ENCODE results near the gene VTN.

VTN gene, protein sequence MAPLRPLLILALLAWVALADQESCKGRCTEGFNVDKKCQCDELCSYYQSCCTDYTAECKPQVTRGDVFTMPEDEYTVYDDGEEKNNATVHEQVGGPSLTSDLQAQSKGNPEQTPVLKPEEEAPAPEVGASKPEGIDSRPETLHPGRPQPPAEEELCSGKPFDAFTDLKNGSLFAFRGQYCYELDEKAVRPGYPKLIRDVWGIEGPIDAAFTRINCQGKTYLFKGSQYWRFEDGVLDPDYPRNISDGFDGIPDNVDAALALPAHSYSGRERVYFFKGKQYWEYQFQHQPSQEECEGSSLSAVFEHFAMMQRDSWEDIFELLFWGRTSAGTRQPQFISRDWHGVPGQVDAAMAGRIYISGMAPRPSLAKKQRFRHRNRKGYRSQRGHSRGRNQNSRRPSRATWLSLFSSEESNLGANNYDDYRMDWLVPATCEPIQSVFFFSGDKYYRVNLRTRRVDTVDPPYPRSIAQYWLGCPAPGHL

DNA sequence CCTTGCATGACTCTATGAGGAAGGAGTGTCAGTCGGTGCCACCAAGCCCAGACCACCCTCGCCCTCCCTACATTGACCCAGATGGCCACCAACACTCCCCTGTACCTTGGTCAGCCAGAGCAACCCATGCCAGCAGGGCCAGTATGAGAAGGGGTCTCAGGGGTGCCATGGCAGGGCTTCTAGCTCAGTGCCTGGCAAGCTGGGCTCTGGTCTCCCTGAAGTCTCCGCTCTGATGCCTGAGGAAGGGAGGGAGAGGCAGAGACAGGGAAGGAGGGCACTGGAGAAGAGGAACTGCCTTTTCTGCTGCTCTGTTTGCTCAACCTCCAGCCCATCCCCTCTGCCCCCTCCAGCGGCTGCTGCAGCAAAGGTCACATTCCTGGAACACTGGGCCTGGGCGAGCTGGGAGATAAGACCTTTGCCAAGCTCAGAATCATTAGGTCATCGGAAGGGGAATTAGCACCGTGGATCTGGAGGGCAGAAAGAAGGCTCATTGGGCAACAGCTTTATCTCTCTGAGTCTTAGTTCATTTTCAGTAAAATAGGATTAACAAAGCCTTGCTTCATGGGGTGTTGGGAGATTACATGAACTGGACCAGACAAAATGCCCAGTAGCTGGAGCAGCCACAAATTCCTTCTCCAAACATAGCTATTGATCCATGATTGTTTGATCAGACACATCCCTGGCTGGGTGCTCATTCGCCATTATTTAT is at the start of gene VTN:
Gene VTN (minus strand): TSS at position 273 of the 709 bp plus-strand sequence. CDS start 104 bp downstream, at position 169.
- DNase-seq, result peak; percentile 78

DNA sequence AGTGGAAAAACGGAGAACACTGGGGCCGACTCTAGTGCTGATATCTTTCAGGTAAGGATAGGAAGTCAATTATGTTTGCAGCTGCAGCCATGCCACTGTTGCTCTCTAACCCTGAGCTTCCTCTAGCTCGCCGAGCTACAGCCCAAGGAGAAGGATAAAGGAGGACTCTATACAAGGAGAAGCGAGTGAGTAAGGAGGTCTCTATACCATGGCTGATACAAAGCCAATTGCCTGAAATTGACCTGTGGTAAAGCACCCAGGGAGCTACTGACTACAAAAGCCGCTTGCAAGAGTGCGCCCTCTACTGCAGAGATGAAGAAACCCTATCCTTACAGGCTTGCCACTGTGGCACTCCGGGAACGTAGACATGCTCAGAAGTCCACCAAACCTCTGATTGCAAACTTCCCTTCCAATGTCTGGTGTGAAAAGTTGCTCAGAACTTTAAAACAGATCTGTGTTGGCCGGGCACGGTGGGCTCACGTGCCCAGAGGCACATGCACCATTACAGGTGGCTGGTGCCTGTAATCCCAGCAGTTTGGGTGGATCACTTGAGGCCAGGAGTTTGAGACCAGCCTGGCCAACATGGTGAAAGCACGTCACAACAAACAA is 46.7 kb upstream of the VTN start:
- peak; percentile 83 for DNase-seq

DNA sequence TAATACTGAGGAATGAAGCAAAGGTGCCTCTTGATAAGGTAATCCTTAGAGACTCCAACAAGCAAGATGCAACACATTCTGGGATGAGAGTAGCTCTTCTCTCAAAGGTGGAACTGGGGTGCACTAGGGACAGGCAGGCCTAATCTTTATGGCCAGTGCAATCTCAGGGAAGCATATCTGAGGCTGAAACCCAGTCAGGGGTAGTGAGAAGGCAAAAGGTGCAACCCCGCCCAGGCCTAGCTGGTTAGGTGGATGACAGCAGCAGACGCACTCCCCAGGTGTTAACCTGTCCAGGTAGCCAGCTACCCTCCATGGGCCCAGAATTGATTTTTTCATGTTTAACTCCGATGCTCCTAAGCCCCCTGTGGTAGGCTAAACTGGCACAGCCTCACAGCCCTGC is 45.8 kb upstream of the VTN start:
- no peak for DNase-seq

DNA sequence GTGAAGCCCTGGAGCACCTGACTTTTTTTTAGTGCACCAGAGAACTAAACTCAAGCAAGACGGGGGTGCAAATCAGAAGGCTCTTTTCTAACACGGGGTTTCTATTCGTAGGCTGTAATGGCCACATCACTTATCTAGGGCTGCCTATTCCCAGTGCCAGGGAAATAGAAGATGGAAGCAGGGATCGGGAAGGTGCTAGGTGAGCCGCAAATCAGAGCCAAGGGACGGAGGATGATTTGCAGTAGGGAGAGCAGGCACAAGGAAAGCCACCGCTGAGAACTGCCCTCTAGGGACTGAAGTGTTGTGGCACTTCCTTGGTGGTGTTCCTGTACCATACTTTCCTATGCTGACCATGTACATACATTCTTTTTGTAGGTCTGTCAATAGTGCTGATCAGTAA is 43.7 kb upstream of the VTN start:
- no peak for DNase-seq

DNA sequence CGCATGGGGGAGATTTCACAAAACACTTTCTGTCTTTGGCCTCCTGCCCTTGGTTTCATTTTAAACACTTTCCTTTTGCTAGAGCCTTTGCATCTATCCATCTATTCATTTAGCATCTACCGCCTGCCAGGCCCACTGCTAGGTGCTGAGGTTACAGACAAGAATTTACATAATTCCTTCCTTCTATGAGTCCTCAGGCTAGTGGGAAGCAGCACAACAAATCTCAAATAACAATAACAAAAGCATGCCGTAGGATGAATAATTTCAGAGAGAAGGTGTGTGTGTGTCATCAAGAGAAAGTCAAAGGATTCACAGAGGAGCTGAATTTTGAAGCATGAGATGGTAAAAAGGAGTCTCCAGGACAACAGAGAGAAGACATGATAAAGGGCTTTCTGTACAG is 42.0 kb upstream of the VTN start:
- DNase-seq, result no peak

DNA sequence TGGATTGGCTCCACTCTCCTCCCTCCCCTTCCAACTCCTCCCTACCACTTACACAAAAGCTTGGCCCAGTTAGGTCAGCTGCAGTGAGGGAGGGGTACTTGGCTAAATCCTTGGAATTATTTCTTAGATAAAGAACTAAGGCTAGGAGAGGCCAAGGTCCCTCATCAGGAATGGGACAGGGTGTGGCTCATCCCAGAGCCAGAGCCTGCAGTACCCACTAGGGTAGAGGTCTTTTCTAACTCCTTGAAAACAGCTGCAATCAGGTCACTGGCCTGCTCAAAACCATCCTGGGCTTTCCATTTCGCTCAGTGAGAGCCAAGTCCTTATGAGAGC is 37.8 kb upstream of the VTN start:
- no peak for DNase-seq

DNA sequence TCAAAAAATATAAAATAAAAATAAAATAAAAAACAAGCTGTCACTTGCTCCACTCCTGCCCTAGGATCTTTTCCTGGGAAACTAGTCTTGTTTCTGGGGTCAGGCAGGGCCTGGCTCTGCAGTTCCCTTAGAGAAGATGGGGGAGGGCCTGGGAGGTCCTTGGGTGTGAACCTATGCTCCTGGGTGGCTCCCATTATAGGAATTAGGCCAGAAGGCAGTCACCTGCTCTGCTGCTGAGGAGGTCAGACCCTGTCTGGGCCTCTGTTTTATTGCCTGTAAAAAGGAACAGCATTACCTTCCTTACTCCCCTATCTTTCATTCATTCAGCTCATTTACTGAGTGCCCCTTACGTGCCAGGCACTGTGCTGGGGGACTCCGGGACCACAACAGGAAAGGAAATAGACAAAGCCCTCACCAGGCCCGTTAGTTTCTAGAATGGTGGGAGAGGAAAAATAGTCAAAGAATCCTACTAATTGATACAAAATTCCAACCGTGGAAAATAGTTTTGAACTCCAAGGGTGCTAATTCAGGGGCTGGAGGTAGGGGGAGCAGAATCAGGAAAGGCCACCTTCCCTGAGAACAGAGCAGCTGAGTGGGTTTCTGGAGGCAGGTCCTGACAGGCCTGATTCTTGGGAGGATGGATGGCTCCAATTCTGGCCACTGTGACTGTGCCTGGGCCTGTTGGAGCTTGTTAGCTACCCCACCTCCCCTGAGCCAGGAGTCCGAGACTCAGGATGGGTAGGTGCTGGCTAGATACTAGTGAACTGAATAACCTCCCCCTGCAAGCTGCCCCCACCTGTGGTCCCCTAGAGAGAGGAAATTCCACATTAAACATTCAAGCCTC is 37.2 kb upstream of the VTN start:
- DNase-seq, result peak; percentile 57

DNA sequence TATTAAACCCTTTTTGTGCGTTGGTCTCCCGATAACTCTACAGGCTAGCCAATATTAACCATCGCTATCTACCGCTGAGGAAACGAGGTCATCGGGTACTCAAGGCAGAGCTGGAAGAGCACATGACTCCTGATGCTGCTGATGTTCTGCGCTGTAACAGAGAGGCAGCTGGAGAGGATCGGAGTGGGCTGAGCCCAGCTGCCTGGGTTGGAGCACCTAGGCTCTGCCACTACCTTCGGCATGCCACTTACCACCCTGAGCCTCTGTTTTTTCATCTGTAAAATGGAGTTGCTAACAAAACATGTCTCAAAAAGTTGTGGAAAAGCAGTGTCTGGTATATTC is 36.3 kb upstream of the VTN start:
- peak; percentile 62 for DNase-seq

DNA sequence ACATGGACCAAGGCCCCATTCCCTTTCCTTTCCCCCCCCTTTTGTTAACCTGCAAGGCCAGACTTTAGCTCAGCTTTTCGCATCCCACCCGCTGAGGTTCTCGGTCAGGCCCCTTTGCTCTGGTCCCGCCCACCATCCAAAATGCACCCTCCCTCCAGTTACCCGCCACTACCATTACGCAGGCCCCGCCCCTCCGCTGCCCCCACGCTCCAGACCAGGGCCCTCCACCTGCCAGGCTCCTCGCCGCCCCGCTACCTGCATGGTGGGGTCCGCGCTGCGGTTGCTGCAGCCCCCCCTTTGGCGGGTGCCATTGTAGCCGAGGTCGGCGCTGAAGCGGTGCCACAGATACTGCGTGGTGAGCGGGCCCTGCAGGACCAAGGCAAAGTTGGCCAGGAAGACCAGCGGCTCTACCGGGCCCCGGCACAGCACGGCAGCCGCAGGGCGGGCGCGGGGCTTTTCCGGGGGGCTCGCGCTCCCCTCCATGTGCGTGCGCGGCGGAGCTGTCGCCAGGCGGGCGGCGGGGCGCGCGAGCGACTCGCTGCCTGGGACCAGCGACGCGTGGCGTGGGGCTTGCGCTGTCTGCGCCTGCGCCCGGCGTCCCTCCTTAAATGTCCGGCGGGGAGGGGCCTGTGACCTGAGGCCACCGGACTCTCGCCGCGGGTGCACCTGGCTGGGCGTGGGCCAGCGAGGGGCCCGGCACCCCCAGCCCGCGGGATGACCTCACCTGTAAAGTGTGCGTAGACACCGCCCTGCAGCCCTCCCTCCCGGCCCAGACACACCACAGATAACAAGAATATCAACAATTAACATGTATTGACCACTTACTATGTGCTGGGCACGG is 35.7 kb upstream of the VTN start, which contains the start of gene SLC46A1:
Gene SLC46A1 (minus strand): TSS at position 581 of the 841 bp plus-strand sequence. CDS start 98 bp downstream, at position 483.
- peak; percentile 87 for DNase-seq

DNA sequence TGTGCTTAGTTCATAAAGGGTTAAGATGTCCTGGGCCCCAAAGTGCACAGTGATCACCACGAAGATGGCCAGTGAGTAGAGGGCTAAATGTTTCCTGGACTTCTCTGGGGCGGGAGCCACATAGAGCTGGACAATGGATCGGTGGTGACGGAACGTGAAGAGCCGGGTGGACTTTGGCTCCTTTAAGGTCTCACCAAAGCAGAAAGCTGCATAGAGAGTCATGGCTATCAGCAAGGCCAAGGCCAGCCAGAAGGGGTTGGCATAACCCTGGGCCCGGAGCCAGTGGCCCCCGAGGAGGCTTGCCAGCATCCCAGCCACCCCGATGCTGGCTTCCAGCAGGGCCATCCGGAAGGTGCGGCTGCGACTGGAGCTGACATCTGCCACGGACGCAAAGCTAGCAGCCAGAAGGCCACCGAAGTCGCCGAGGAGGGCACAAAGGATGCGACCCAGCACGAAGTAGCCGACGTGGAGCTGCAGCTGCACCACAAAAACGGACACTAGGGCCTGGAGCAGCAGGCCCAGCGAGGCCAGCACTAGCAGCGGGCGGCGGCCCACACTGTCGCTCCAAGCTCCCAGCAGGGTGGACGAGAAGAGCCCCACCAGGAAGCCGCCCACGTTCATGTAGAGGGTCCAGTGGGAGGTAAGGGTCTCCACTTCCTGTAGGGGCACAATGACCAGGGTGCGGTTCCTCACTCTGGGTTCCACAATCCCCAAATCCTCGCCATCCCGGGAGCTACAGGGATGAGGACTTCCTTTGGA is 34.9 kb upstream of the VTN start:
- DNase-seq, result peak; percentile 52

DNA sequence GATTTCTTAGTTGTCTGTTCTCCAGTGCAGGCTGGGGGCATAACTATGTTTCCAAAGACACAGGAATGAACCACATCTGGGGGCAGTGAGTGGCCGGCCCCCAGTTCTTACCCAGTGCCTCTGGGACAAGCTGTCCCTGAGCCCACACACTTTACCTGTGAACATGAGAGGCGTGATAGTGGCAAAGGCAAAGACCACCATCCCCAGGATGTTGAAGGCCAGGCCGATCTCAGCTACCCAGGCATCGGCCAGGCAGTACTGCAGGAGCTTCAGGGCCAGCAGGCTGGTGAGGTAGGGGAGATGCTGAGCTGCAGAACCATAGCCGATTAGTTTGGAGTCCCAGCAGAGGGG is 34.3 kb upstream of the VTN start:
- DNase-seq, result no peak

DNA sequence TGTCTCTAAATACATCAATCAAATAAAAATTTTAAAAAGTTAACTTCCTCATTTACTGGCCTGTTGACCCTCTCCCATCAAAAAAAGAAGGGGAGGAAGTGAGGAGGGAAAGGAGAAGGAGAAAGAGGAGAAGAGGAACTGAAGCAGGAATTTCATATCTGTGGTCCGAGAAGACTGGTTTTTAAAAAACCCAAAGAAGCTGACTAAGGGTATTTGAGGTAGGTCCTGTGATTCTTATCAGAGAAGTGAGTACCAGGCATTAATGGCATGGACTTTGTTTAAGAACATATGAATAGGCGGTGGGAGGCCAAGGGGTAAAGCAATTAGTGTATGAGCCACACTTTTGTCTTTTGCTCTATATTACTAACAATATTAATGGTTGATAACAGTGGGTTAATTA is 33.9 kb upstream of the VTN start:
- no peak for DNase-seq

DNA sequence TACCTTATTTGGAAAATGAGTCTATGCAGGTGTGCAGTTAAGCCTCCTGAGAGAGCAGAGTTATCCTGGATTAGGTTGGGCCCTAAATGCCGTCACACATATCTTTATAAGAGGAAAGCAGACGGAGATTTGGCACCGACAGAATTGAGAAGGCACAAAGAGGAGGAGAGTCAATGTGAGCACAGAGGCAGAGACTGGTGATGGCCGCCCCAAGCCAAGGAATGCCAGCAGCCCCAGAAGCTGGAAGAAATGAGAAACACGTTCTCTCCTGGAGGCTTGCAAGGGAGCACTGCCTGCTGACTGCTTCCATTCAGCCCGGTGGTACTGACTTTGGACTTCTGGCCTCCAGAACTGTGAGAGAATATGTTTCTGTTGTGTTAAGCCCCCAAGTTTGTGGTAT is 32.7 kb upstream of the VTN start:
- DNase-seq, result no peak

DNA sequence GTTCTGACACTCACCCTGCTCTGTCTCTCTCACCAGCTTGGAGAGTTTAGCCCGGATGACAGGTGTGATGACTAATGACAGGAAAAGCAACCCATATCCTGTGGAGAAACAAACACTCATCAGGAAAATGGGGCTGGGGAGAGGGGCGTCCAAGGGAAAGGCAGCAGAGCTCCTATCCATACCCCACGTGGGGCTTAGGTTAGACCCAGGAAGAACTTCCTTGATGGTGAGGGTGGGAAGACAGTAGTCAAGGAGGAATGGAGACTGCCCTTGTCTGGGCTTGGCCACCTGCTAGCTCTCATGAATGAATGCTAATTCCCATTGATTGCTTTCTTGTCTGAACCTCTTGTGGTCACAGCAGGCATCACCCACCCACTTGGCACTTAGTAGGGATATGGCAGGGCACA is 32.1 kb upstream of the VTN start:
- DNase-seq, result peak; percentile 51

DNA sequence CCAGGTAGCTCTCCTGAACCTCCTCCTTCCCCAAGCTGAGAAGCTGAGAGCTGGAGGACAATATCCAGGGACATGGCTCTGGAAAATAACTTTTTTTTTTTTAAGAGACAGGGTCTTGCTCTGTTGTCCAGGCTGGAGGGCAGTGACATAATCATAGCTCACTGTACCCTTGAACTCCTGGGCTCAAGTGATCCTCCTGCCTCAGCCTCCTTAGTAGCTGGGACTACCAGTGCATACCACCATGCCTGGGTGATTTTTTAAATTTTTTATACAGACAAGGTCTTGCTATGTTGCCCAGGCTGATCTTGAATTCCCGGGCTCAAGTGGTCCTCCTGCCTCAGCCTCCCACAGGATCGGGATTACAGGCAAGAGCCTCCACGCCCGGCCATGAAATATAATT is 29.7 kb upstream of the VTN start:
- no peak for DNase-seq

DNA sequence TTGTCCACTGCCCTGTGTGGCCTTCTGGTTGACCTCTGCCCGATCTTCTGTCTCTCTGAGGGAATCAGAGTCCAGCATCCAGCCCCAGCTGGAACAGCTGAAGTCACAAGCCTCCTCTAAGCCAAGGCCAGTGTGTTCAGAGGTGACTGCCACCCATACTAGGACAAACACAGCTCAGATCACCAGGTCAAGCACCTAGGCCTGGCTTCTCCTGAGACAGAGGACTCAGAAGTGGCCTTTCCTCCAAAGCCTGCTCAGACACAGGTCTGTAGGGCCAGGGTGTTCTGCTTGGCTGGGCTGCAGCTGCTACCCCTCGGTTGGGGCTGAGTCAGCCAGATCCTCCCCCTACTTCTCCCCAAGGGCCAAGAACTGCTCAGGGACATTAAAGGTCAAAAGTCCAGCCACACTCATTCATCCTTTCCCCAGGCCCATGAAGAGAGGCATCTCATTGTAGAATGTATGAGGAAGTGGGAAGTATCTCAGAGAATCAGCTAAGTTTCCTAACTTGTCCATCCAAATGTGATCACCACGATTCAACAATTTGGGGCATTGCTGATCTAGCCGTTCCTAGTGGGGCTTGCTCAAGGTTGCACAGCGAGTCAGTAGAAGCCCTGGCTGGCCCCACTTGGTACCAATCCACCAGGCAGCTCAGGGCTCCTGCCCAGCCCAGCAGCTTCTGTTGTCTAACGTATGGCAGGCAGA is 28.3 kb upstream of the VTN start:
- DNase-seq, result no peak

DNA sequence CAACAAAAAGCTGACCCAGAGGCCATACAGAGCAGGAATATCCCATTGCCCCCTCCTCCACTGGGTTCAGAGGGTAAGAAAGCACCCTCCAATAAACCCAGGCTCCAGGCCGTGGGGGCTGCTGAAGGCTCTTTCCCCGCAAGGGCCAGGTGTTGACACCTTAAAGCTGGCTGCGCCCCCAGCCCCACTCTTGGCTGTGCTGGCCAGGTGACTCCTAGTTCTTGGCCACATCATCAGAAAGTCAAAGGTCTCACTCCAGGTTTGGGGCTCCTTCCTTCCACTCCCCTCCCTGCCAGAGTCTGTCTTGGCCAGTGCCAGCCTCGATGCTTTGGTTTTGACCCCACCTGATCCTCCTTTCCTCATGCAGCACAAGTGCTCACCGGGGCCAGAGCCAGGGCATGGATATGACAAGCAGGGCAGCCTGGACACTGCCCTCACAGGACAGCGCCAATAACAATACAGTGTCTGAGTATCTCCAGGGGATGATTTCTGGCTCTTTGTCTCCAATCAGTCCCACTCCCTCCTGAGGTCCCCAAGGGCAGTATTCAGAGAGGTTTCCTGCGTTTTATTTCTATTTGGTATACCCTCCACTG is 27.7 kb upstream of the VTN start:
- no peak for DNase-seq

DNA sequence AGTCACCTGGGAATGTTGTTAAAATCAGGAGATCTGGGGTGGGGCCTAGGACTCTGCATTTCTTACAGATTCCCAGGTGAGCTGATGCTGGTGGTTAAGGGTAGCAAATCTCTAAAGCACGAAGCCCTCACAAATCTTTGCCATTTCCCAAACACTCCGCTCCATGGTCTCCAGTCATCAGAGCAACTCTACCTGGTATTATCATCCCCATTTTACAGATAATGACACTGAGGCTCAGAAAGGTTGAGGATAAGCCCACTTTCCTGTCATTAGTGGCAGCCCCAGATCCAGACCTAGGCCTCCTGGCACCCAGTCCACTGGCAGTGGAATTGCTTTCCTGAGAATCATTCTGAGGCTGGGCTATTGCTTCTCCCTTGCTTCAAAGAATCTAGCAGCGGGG is 27.2 kb upstream of the VTN start:
- DNase-seq, result no peak

DNA sequence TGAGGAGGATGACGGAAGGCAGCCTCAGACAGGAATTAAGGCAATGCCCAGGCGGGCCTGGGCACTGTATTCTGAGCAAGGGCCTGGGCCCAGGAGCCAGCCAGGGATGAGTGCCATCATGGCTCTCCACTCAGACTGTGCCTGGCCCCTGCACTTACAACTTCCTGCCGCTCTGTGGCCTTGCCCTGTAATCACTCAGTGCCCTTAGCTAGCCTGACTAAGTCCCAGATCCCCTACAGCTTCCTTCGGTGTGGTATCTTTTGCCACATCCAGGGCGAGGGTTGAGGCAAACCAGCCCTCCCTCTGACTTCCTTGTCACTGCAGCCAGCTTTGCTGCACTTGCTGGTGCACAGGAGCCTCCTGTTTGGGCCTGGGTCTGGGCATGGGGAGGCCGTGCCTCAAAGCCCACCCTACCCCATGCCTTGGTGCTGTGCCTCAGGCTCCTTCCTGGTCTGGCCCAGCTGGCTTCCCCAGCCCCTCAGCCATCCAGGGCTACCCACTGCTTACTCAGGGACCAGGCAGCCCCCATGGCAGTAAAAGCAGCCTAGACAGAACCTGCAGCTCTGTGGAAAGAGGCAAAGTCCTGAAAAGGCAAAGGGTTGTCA is 26.6 kb upstream of the VTN start:
- DNase-seq, result no peak

DNA sequence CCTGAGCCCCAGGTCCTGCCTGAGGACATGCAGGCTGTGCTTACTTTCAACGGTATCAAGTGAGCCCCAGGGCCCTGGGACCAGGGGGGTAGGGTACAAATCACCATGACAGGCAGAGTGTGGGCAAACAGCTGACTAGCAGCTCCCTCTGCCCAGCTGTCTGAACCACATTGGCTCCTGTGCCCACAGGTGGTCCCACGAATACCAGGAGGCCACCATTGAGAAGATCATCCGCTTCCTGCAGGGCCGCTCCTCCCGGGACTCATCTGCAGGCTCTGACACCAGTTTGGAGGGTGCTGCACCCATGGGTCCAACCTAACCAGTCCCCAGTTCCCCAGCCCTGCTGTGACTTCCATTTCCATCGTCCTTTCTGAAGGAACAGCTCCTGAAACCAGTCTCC is 25.9 kb upstream of the VTN start:
- no peak for DNase-seq

Data from NCI-H146 (cell line).